Stimulated activated CD8-positive, alpha-beta memory T cell treated with anti-CD3 and anti-CD28 coated beads, Interleukin-7, amount 100 ng/mL, for 1 hour (primary cell): ENCODE measurements around the gene MAOA.
"Not testable (repeated sequence)": the region's sequence is repeated elsewhere in the genome, so short reads cannot be mapped to it uniquely, and the experiment has no call there.

Experiments used
- DNase-seq, 2 donors: peaks; one replicate each; pipeline ENCODE4 v3.0.0-alpha.2; 2020; ENCODE audit warnings: low read depth in 2 of 2

MAOA gene

GRCh38 chrX:43656005-43656494 is at the start of gene MAOA:
TSS of gene MAOA (plus strand) at chrX:43656299. CDS start at chrX:43656342, 43 bp downstream.
- DNase-seq, result peak in 1 of 2 donors; percentile 8

- DNase-seq, result no peak
These were observed 43.7 kb upstream of the MAOA start for GRCh38 chrX:43612400-43612799.

- DNase-seq, result no peak
These were observed 40.4 kb upstream of the MAOA start for GRCh38 chrX:43615660-43616059.

DNA sequence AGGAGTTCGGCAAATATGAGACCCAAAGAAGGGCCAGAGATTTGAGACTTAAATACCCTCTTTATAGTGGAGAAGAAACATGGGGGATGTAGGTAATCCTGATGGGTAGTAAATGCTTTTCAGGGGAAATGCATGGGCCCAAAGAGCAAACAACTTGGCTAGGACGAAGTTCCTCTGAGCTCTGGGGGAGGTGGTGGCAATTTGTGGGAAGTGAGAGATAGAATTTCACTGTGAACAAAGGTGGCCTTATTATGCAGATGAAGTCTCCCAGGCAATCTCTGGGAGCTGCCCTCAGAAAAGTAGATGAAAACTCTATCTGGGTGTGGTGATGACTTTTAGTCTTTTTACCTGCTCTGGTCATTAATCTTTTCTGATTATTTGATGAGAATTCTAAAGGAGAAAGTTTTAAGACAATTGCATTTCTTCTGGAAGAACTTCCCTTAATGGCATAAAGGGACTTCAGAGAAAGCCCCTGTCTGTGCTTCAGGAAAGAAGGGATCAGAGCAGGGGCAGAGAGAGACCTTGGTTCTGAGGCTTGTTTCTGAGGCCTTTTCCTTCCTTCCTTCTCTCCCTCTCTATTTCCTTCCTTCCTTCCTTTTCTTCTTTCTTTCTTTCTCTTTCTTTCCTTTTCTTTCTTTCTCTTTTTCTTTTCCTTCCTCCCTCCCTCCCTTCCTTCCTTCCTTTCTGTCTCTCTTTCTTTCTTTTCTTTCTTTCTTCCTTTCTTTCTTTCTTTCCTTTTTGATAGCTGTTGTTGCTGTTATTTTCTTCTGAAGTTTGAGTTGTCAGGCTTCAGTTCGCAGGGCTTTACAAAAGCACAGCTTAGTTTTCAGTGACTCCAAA is 37.5 kb upstream of the MAOA start:
- DNase-seq, result no peak

DNA sequence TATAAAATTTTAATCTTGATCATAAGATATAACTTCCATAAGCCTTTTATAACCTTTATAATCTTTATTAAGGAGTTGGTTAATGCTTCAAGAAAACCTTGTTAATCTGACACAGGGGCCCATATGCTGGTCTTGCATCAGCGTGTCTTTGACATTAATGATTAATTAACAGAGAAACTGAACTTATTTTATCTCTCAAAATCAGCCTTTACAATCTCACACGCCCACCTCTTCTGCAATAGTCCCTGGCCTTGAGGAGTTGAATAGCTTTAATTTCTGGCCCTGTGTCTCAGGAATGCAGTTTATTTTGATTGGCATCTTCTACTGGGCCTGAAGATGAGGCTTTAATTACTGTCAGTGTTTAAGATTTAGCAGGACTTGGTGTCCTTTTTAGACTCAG is 36.2 kb upstream of the MAOA start:
- DNase-seq, result not testable (repeated sequence)

GRCh38 chrX:43627147-43627546 is 29.0 kb upstream of the MAOA start:
- DNase-seq, result no peak

GRCh38 chrX:43627669-43628068 is 28.4 kb upstream of the MAOA start:
- no peak for DNase-seq

DNA sequence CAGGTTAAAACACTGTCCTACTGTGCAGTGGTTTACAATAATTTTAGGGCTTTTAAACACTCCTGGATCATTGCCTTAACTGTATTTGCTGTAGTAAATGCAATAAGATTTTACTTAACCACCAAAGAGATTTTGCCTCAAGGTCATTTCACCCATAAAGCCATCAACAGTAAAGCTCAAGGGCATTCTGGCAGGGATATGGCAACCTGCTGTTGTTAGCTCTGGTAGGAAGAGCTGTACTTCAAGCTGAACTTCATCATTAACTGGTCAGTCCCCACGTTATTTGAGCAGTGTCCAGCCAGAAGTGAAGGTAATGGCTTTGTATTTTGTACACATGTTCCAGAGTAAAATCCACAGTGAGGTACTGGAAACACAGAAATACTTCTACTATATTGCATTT is 26.9 kb upstream of the MAOA start:
- no peak for DNase-seq

DNA sequence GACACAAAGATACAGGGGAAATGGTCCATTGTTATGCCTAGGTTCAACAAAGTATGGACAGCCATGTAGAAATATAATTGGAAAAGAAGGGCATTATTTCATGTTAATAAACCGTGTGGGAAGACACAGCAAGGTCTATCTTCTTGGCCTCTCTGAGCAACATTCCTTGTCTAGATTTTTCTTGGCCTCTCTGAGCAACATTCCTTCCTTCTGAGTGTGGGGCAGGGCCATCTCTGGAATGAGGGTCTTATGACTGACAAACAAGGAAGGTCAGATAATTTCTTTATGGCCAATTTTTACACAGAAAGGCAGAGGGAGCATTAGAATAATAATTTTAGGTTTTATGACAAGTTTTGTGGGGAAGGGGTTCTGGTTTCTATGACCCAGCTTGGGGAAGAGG is 24.3 kb upstream of the MAOA start:
- DNase-seq, result no peak

DNA sequence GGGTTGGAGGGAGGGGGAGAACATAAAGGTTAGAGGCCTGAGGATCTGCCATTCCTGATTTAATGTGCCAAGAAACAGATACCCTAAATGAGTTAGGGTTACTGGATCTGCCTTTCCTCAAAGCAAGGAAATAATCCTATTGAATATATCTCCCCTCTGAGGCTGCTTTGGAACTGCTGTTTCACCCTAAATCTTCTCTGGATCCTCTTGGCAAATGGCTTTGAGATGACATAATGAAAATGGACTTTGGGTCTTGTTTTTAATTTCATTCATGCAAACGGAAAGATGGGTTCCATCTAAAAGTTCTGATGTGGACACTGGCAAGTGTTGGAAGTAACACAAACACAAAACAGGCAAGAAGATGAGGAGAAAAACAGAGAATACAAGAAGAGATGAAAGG is 23.0 kb upstream of the MAOA start:
- no peak for DNase-seq

DNA sequence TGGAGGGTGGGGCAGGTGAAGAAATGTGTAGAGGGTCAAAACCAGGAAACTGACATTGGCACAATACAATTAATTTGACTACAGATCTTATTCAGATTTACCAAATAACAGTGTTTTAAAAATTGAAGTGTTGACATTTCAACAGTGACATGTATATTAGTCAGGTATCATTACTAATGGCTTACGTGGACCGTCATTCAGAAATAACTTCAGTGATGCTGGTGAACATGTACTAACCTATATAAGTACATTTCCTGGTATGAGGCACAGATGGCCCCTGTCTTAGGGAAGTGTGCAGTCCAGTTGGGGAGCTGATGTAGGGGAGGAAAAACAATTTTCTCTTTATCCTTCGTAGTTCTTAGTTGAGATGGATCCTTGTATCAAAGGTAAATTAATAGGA is 22.3 kb upstream of the MAOA start:
- DNase-seq, result no peak

DNA sequence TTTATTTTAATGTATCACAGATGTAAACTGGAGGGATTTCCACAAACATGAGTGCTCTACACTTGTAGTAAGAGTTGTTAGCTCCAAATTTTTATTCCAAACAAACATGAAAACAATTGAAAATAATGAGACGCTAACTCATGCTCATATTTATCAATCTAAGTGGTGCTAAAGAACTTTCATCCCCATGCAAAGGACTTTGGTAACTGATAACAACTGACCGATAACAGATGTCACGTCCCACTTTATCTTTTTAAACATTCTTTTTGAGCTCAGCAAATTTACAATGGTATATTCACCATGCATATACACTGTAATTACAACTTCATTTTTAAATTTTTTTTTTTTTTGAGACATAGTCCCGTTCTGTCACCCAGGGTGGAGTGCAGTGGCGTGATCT is 15.6 kb upstream of the MAOA start:
- DNase-seq, result no peak

DNA sequence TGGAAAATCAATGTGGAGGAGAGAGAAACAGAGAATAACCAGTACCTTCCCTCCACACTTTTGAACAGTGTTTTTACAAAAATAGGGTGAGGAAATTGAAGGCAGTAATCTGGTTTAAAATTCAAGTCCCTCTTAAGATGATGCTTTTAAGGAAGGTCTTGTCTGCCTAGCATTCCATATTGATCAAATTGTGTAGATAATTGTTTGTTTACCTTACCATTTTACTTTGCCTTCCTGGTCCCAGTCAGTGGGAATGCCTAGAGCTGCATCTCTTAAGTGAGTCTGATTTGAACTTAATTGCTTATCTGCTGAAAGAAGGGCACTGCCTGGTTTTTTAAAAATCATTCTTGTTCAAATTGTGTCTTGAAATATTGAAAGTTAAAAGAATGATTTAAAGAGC is 14.4 kb upstream of the MAOA start:
- no peak for DNase-seq

- DNase-seq, result no peak
These were observed 12.9 kb upstream of the MAOA start for GRCh38 chrX:43643201-43643600.

DNA sequence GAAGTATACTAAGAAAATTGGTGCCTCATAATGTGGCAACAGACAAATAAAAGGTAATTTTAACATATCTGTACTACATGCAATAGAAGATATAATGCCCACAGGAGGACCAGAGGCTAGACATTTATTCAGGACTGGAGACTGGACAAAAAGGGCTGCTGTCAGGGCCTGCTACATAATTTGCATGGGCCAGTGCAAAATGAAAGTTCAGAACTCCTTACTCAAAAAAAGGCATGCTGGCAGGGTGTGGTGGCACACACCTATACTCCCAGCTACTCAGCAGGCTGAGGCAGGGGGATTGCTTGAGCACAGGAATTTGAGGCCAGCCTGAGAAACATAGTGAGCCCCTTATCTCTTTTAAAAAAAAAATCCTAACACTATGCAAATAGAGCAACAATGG is 12.4 kb upstream of the MAOA start:
- no peak for DNase-seq

DNA sequence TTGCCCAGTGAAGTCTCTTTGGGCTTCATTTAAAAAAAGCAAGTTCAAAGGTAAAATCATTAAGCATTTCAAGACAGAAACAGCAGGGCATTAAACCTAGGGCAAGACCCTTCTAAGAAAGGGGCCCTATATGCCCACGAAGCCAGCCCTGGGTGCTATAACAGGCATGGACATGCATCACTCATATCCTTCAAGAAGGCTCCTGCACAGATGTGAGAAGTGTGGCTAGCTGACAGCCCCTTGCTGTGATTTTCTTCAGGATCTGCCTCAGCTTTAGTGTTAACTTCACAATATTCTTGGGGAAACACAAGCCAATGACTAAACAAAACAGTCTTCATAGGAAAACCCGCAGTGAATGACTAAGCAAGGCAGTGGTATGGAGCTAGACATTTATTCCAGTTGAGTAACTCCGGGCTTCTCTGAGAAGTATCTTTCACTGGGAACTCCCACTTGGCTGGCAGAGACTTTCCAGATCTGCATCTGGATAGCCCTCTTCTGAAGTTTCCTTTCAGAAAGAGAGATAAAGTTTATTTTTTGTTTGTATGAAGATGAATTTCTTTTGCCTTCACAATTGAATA is 11.9 kb upstream of the MAOA start:
- DNase-seq, result no peak

GRCh38 chrX:43646800-43647199 is 9.3 kb upstream of the MAOA start:
- no peak for DNase-seq

GRCh38 chrX:43654431-43655150 is 1.5 kb upstream of the MAOA start:
- DNase-seq, result peak; percentile 62 to 66

- no peak for DNase-seq
These were observed 721 bp upstream of the MAOA start for GRCh38 chrX:43655151-43656004.

- no peak for DNase-seq
These were observed 1.6 kb downstream of the MAOA start for GRCh38 chrX:43657671-43658070.

- DNase-seq, result no peak
These were observed 5.6 kb downstream of the MAOA start for GRCh38 chrX:43661521-43662240.
